Esophagus (tissue), 2 donors: ENCODE measurements around the gene BAZ1A. TPM values are rescaled to one million over a fixed set of nuclear protein-coding genes. Genes with fewer than 3 reads are reported as not detected.
A peak's percentile ranks its signal among the peaks of the same experiment; 100 is the strongest.

ENCODE experiments used
- H3K27ac ChIP-seq, 2 donors: one replicate each; pipeline ENCODE4 v1.5.1; 2013; ENCODE audit warnings: low read depth in 2 of 2, mild to moderate bottlenecking in 2 of 2, inconsistent platforms in 1 of 2, low read length in 1 of 2, moderate library complexity in 1 of 2
- H3K27me3 ChIP-seq, 2 donors: one replicate each; pipeline ENCODE4 v1.6.1; 2013; ENCODE audit warnings: low read length in 2 of 2, control low read depth in 1 of 2, mild to moderate bottlenecking in 1 of 2; ENCODE audit not compliant: insufficient read depth in 2 of 2, control insufficient read depth in 1 of 2
- H3K36me3 ChIP-seq, 2 donors: one replicate each; pipeline ENCODE4 v1.6.1; 2013; ENCODE audit warnings: low read length in 1 of 2; ENCODE audit not compliant: control insufficient read depth in 2 of 2, insufficient read depth in 2 of 2
- H3K4me1 ChIP-seq, 2 donors: one replicate each; pipeline ENCODE4 v1.6.1; 2013; ENCODE audit warnings: low read length in 1 of 2; ENCODE audit not compliant: control insufficient read depth in 2 of 2, insufficient read depth in 2 of 2
- H3K4me3 ChIP-seq, 2 donors: one replicate each; pipeline ENCODE4 v1.5.1; 2013; ENCODE audit warnings: low read length in 2 of 2, mild to moderate bottlenecking in 2 of 2, low read depth in 1 of 2, moderate library complexity in 1 of 2
- H3K9me3 ChIP-seq, 2 donors: one replicate each; pipeline ENCODE4 v1.6.1; 2013; ENCODE audit warnings: mild to moderate bottlenecking in 2 of 2, low read depth in 1 of 2, low read length in 1 of 2, moderate library complexity in 1 of 2; ENCODE audit not compliant: control insufficient read depth in 2 of 2, insufficient read depth in 1 of 2
- WGBS, 2 donors: extraction: QIAGEN DNeasy Blood & Tissue Kit; methylation state at CpG; one replicate each; pipeline ENCODE4 v1.1.7; 2013; 5-methylcytosine and 5-hydroxymethylcytosine counted together
- polyA plus RNA-seq, 2 donors: library from polyadenylated mRNA; stranded (reverse); fragments of 200-250 nt; gene quantifications; one replicate each; pipeline ENCODE4 v1.2.3, GENCODE V29; 2013
- donor health status: healthy with polysubstance abuse.
- donor health status: Bipolar disorder and iron deficiency.

The BAZ1A gene
- polyA plus RNA-seq, 2 donors, result 18.5 to 18.9 TPM

GRCh38 chr14:34858765-34859164 lies 16.4 kb downstream of the BAZ1A start:
- no peak overlapping the region for H3K4me3 ChIP-seq
- no peaks in the 10 kb centered on the region for H3K4me1 ChIP-seq
- peaks cover 0 to 2% of the 10 kb centered on the region in 2 donors for H3K36me3 ChIP-seq
- H3K27me3 ChIP-seq, result no peaks in the 10 kb centered on the region
- H3K9me3 ChIP-seq, result no peaks in the 10 kb centered on the region
- no peak overlapping the region for H3K27ac ChIP-seq
- 61 to 79% methylated on average over 2 of the region's 2 CpGs for WGBS, 2 donors

- 79 to 88% methylated on average over 7 of the region's 7 CpGs for WGBS, 2 donors
- H3K27me3 ChIP-seq, result no peaks in the 10 kb centered on the region
- H3K4me3 ChIP-seq, result no peak overlapping the region
- H3K9me3 ChIP-seq, result no peaks in the 10 kb centered on the region
- H3K4me1 ChIP-seq, result no peaks in the 10 kb centered on the region
- no peak overlapping the region for H3K27ac ChIP-seq
- H3K36me3 ChIP-seq, result peaks cover 0 to 2% of the 10 kb centered on the region in 2 donors
Measured at GRCh38 chr14:34857689-34858449, 17.3 kb downstream of the BAZ1A start.

GRCh38 chr14:34853041-34853440 lies 22.1 kb downstream of the BAZ1A start:
- Histone ChIP-seq H3K36me3 (peaks cover 2 to 5% of the 10 kb centered on the region in 2 donors), H3K4me1 (no peaks in the 10 kb centered on the region), H3K27me3 (no peaks in the 10 kb centered on the region), H3K9me3 (no peaks in the 10 kb centered on the region), H3K27ac (no peak overlapping the region), H3K4me3 (no peak overlapping the region)

- no peak overlapping the region for H3K4me3 ChIP-seq
- H3K4me1 ChIP-seq, result no peaks in the 10 kb centered on the region
- peaks cover 0 to 5% of the 10 kb centered on the region in 2 donors for H3K36me3 ChIP-seq
- H3K27ac ChIP-seq, result no peak overlapping the region
- no peaks in the 10 kb centered on the region for H3K9me3 ChIP-seq
- WGBS, 2 donors, result 56 to 68% methylated on average over 2 of the region's 2 CpGs
- no peaks in the 10 kb centered on the region for H3K27me3 ChIP-seq
Measured at GRCh38 chr14:34851395-34851794, 23.8 kb downstream of the BAZ1A start.

GRCh38 chr14:34845869-34846268 lies 29.3 kb downstream of the BAZ1A start:
- no peaks in the 10 kb centered on the region for H3K9me3 ChIP-seq
- H3K27me3 ChIP-seq, result no peaks in the 10 kb centered on the region
- no peak overlapping the region for H3K27ac ChIP-seq
- peaks cover 0 to 5% of the 10 kb centered on the region in 2 donors for H3K36me3 ChIP-seq
- no peak overlapping the region for H3K4me3 ChIP-seq
- no peaks in the 10 kb centered on the region for H3K4me1 ChIP-seq
- 86 to 96% methylated on average over 1 of the region's 1 CpG for WGBS, 2 donors

GRCh38 chr14:34843011-34843554 lies 32.1 kb downstream of the BAZ1A start:
- Histone ChIP-seq H3K9me3 (no peaks in the 10 kb centered on the region), H3K27me3 (no peaks in the 10 kb centered on the region), H3K4me3 (no peak overlapping the region), H3K4me1 (no peaks in the 10 kb centered on the region), H3K36me3 (no peaks in the 10 kb centered on the region), H3K27ac (peak overlapping the region; percentile 28 to 55)
- 34 to 52% methylated on average over 3 of the region's 3 CpGs for WGBS, 2 donors

GRCh38 chr14:34837801-34838322 lies 37.3 kb downstream of the BAZ1A start:
- H3K4me1 ChIP-seq, result no peaks in the 10 kb centered on the region
- H3K36me3 ChIP-seq, result no peaks in the 10 kb centered on the region
- H3K9me3 ChIP-seq, result no peaks in the 10 kb centered on the region
- H3K27ac ChIP-seq, result no peak overlapping the region
- WGBS, 2 donors, result 66 to 76% methylated on average over 3 of the region's 3 CpGs
- no peaks in the 10 kb centered on the region for H3K27me3 ChIP-seq
- no peak overlapping the region for H3K4me3 ChIP-seq

GRCh38 chr14:34835312-34835711 lies 39.8 kb downstream of the BAZ1A start:
- WGBS, 2 donors, result 89 to 90% methylated on average over 1 of the region's 1 CpG
- H3K27ac ChIP-seq, result no peak overlapping the region
- H3K36me3 ChIP-seq, result no peaks in the 10 kb centered on the region
- no peak overlapping the region for H3K4me3 ChIP-seq
- H3K9me3 ChIP-seq, result no peaks in the 10 kb centered on the region
- no peaks in the 10 kb centered on the region for H3K27me3 ChIP-seq
- H3K4me1 ChIP-seq, result peaks cover 0 to 2% of the 10 kb centered on the region in 2 donors

GRCh38 chr14:34833549-34834523 lies 41.3 kb downstream of the BAZ1A start:
- Histone ChIP-seq H3K9me3 (no peaks in the 10 kb centered on the region), H3K36me3 (no peaks in the 10 kb centered on the region), H3K27me3 (no peaks in the 10 kb centered on the region), H3K27ac (no peak overlapping the region), H3K4me1 (peaks cover 0 to 2% of the 10 kb centered on the region in 2 donors), H3K4me3 (no peak overlapping the region)
- WGBS, 2 donors, result 82 to 87% methylated on average over 2 of the region's 2 CpGs
